ENCODE measurements around the gene SMOC2.

SMOC2 gene

DNA sequence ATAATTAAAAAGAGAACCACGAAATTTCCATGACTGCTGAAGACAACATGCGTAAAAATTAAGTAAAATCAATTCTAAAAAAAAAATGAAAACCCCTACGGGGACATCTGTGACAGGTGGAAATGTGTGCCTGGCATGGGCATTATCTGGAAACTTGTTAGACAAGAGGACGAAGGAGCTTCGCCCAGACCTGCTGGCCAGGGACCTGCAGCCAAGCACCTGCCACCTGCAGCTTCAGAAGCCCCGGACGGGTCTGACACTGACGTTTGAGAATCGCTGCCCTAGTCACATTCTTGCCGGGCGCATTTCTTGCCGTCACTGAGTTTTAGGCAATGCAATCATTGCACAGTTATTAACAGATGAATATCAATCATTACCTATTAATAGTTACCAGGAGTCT is 140.3 kb downstream of the SMOC2 start:
- DNase-seq, result no peak

DNA sequence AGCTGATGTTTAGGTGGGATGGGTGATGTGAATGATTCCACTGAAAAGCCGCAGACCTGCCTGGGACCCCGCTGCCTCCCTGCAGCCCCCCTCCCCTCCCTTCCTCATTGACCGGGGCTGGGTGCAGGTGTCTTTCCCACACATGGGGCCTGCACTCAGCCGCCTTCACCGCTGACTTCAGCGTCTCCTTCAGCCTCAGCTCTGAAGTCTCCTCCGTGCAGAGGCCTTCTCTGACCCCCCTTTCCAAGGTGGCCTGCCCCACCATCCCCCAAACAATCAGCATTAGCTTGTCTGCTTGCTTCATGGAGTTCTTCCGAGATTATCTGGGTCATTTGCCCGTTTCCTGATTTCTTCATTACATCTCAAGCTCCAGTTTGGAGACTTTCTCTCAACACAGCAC is 140.7 kb downstream of the SMOC2 start:
- DNase-seq, result no peak

DNA sequence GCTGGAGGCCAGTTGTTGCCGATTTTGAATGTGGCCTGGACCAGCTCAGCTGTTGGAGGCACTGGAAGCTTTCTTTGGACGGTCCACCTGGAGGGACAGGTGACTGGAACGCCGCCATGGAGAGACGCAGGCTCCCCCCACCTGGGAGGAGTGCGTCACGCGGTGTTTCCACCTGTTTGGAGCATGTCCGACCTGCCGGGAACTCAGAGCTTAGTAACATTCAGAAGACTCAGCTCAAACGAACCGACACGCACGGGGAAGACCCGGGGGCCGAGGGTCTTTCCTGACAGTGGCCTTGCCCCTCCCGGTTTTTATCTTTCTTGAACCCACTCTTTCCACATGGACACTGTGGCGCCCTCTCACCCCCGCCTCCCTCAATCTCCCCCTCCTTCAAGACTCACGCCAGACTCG is 141.6 kb downstream of the SMOC2 start:
- DNase-seq, result no peak

DNA sequence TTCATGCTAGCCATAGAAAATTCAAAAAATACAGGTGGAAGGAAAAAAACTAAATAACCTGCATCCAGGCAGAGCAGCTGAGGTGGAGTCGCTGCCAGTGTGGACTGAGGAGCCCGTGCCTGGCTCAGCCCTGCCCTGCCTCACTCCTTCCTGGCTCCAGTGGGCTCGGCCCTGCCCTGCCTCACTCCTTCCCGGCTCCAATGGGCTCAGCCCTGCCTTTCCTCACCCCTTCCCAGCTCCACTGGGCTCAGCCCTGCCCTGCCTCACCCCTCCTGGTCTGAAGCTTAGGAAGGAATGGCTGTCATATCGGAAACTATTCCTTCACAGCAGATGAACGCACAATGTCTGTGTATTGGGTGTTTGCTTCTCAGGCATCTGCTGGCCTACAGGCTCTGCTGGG is 142.1 kb downstream of the SMOC2 start:
- DNase-seq, result no peak

DNA sequence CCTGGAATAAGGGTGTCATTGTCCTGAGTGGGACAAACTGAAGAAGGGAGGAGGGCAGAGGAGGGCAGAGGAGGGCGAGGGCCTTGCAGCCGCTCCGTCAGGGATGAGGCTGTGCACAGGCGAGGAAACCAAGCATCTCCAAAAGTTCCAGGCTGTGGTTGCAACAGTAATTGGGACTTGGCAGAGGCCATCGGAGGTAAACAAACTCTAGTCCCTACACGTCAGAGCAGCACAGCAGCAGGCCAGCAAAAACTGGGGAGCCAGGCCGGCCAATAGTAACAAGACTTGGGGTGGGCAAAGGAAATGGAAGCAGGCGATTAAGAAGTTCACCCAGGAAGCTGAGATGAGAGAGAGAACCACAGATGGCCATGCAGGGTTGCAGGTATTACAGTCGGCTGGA is 142.8 kb downstream of the SMOC2 start:
- no peak for DNase-seq

DNA sequence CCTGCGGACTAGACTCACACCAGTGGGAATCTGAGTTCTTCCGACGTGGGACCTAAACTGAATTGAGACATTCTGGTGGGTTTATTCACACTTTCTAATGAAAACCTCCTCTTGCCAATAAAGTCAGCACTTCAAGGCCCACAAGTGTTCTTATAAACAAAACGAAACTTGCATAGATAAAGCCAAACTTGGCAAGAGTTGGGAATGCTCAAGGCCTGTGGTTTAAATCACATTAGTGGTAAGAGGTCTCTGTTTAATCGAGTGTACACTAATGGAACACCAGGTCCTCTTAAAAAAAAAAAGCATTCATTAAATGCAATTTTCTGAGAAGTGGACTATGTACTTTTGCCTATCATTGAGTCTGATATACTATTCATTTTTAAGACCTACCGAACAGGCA is 143.3 kb downstream of the SMOC2 start:
- DNase-seq, result no peak

DNA sequence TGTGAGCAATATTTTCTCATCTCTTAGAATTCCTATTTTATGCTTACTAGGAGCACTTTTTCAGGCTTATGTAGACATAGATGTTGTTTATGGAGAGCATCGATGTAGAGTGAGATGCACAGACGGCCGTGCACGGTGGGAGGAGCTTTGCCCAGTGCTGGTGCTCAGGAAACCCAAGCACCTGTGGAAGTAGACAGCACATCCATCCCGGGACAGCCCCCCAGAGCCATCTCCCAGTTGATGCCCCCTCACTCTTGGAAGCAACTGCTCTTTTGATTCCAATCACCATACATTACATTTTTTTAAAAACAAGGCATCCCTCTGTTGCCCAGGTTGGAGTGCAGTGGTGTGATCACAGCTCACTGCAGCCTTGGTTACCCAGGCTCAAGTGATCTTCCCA is 143.7 kb downstream of the SMOC2 start:
- DNase-seq, result no peak

DNA sequence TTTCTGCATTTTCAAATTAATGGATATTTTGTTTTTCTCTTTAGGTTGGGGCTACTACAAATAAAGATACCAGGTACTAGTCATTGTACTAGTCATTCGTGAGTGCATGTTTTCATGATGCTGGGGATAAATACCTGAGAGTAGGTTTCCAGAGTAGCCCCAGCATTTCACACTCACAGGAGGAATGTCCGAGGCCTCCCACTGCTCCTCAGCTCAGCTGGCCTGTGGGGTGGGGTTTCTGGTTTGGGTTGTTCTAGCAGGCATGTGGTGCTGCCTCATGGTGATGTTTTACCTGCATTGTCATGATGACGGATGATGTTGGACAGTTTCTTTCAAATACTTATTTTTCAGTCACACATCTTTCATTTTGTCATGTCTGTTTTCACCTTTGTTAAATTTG is 144.5 kb downstream of the SMOC2 start:
- no peak for DNase-seq

DNA sequence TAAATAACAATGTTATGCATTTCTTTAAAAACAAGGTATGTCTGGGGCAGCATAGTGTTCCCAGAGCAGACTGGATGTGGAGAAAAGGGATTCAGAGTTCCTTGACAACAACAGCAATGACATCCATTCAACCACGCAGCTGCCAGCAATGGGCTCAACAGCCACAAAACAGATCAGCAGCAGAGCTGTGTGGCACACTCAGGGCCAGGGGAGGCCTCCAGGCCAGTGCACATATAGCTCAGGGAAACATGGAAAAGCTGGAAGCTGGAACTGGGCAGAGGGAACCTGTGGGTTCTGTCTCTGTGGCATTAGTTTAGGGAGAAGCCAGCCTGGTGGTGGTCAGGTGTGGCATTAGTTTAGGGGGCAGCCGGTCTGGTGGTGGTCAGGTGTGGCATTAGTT is 148.3 kb downstream of the SMOC2 start:
- DNase-seq, result no peak

DNA sequence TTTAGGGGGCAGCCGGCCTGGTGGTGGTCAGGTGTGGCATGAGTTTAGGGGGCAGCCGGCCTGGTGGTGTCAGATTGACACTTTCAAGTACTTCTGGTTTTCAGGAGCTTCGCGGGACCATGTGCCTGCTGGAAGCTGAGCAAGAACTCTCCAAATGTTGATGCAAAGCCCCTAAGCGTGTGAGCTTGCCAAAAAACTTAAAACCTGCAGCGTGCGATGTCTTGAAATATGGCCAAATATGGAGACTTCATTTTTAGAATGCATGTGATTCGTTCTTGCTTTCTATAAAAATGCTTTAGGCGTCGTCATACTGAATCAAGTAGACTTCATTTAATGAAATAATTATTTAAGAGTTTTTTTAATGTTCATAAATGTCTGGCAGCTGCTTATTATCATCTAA is 149.4 kb downstream of the SMOC2 start:
- DNase-seq, result no peak

DNA sequence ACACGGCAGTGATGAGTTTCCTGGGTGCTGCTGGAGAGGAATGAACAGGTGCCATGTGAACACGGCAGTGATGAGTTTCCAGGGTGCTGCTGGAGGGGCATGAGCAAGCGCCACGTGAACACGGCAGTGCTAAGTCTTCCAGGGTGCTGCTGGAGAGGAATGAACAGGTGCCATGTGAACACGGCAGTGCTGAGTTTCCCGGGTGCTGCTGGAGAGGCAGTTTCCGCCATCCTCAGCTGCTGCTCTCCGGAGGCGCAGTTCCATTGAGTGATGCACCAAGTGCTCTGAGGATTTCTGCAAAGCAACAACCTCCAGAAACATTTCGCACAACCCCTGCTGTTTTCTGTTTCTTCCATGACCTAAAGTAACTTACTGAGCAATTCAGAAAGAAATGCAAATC is 155.4 kb downstream of the SMOC2 start:
- DNase-seq, result no peak

DNA sequence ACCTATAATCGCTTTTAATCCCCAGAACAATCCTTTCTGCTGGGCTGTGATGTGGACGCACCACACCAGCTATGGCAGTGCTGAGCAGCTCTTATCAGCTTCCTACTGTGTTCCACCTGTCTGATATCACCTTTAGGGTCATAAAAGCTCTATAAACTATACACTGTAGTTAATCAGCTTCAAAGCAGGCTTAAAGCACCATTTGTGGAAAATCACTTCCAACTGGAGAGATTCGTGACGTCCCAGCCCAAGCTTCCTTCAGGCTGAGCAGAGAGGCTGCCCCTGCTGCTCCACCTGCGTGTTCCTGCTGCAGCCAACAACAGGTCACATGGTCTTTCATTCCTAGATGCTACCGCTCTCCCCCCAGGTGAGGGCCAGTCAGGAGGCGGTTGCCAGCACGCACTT is 156.5 kb downstream of the SMOC2 start:
- DNase-seq, result no peak

DNA sequence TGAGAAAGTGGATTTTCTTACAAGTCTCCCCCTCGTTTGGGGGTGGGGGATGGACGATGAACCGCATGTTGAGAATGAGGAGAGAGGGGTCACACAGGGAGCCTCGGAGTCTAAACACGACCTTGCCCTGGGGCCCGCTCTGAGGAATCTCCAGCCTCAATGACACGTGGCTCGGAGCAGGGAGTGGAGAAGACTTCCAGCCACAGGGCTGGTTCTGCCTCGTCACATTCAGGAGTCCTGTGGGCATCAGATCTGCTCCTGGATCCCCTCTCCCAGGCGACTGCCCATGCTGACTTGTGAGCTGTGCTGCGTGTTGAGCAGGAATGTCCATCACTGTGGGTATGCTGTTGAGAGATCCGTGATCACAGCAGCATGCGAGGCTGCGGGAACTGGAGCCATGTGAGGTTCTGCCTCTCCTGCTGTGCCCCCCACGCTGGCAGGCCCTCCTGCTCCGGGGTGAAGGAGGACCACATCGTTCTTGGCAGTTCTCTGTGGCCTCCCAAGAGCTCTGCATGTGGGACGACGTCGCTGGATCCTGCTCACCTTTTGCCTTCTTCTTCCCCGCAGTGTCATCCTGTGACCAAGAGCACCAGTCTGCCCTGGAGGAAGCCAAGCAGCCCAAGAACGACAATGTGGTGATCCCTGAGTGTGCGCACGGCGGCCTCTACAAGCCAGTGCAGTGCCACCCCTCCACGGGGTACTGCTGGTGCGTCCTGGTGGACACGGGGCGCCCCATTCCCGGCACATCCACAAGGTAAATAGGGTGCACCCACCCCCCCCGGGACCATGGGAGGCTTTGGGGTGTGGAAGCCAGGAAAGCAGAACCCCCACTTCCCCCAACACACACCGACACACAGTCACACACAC is 157.5 kb downstream of the SMOC2 start:
- DNase-seq, result no peak

DNA sequence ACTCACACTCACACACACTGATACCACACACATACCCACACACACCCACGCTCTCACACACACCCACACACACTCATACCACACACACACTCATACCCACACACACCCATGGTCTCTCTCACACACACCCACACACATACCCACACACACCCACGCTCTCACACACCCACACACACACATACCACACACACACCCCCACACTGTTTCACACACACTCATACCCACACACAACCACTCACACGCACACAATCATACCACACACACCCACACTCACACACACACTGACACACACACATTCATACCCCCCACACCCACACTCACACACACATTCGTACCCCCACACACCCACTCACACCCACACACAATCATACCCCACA is 158.1 kb downstream of the SMOC2 start:
- DNase-seq, result no peak

DNA sequence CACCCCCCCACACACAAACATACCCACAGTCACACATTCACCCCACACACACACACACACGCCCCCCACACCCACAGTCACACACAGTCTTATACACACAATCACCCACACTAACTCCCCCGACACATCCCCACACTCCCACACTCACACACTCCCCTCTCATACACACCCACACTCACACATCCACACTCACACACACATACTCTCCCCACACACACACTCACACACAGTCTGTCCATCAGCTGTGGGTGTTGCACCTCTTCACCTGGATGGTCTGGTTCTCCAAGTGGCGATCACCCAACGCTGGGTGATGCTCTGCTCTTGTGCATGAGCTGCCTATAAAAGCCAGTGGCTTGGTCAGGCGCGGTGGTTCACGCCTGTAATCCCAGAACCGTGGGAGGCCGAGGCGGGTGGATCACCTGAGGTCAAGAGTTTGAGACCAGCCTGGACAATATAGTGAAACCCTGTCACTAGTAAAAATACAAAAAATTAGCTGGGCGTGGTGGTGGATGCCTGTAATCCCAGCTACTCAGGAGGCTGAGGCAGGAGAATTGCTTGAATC is 158.9 kb downstream of the SMOC2 start:
- DNase-seq, result no peak

DNA sequence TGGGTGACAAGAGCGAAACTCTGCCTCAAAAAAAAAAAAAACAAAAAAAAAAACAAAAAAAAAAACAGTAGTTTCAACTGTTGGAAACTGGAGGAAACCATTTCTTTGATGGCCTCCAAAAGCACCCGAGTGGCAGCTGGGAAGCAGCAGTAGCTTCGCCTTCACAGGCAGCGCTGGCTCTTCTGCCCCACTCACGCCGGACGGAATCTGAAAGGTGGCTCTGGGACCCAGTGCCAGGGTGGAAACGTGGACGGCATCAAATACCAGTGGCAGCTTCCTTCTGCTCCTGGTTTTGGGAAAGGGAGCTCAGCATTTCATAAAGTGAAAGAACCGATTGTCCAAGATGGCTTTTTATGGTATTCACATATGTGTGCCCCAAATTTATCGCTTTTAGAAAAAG is 159.4 kb downstream of the SMOC2 start:
- DNase-seq, result no peak

DNA sequence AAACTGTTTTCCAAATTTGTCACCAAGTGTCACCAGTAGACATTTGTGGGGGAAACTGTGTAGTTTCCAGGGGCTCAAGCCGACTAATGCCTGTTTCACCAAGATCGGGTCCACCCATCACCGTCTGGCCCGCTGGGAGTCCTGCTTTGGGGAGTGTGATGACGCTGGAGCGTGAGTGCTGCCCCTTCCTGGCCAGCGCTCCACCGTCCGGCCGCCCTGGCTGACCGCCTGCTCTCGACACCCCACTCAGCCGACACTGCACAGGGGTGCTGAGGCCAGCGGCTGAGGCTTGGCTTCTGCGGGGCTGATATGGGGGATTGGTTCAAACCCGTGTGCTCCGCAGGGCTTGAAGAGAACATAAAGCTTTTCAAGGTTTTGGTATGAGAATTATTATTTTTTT is 160.1 kb downstream of the SMOC2 start:
- DNase-seq, result no peak

DNA sequence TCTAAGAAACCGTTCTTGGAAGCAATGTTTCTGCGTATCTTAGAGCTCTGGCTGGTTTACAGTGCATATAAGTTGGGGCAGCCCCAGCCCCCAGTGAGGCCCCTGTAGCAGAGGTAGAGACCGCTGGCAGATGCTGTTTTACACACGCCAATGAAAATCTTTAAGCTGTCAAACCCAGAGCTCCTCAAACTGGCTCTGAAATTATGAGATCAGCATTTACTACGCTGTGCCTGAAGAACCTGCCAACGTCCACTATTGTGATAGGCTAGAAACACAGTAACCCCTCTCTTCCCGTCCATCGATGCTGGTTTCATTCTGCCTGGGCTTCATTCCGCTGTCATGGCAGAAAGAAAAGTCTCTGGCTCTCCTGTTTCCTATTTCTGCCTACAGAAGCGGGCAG is 160.6 kb downstream of the SMOC2 start:
- DNase-seq, result no peak

DNA sequence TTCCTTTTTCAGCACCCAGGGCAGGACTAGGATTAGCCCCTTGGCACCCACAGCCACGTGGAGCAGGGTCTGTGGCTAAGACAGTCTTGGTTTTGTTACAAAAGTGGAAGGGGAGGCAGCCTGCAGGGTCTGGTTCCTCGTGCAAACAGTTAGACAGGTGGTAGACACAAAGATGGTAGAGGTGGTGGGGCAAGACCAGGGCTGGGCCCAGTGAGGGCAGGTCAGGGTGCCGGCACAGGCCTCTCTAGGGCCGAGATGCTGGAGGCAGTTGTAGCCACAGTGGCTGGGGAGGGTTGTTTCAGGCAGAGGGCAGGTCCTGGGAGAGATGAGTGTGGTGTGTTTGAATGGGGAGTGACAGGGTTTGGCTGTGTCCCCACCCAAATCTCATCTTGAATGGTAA is 161.6 kb downstream of the SMOC2 start:
- DNase-seq, result no peak

DNA sequence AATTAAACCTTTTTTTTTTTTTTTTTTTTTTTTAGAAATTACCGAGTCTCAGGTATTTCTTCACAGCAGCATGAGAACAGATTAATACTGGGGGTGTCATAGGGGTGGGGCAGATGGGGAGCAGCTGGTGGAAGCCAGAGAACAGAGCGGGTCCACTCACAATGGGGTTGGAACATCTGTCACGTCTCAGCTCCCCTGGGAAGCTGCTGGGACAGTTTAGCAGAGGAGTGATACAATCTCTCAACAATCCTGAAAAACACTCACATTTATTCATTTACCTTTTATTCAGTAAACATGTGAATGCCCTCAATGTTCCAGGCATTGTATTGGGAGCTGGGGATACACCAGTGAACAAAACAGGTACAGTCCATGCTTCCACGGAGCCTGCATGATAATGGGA is 162.2 kb downstream of the SMOC2 start:
- no peak for DNase-seq

DNA sequence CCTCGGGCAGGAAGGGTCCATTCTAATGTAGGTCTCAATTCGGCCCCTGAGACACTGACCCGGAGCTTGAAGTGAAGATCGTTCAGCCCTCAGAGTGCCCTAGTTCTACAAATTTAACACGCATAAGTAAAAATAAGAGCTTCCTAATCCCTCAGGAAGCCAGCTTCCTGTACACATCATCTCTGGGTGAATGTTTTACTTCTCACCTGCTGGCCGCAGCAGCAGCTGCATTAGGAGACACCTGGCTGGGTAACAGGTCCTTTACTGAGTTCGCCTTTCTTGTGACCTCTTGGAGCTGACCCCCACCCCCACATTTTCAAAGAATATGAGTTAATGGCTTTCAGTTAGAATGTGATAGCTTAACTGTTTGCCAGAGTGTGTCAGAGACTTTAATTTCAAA is 165.0 kb downstream of the SMOC2 start:
- DNase-seq, result no peak

DNA sequence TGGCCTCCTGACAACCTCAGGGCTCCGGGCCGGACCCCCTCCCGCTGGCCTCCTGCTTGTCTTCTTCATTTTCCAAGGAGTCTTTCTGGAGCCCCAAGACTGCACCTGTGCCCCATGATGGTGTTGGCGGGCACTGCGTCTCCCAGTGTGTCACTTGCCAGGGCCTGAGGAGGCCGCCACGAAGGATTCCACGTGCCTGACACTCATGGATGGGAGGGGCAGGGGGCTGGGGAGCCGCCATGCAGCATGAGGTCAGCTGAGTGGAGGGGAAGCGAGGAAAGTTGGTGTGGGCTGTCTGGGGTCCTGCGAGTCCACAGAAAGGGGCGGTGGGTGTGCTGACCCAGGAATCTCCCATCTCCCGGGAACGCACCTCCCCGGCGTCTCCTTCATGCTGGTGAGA is 165.7 kb downstream of the SMOC2 start:
- DNase-seq, result no peak

DNA sequence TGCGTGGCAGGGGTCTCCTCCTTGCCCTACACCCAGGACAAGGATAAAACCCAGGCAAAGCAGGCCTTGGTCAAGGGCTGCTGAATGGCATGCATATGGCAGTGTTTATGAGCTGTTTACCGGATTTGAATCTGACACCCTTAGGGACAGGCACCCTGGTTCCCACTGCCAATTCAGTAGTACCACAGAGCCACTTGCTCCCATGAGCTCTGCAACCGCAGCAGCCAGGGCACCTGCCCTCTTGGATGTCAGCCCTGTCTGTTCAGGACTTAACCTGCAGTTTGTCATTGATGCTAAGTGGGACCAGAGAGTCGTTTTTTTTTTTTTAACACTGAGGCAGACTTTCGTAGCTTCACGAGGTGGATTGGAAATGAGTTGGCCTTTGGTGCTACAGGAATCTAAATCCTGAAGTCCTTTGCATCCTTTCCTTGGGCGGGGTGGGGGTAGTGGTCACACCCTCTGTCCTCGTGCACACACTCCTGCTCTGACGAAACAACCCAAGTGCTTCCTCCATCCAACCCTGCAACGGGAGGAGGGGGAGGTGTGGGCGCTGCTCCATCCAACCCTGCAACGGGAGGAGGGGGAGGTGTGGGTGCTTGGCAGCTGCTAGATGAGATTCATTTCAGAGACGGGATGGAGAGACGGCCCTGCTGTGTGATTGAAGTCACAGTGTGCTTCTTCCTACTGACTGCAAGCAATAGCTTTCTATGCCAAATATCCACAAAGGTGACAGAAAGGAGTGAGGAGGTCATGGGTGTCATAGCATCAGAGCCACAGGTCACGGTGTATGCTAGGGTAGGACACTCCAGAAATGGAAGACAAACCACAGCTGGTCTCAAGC is 166.5 kb downstream of the SMOC2 start:
- DNase-seq, result no peak

DNA sequence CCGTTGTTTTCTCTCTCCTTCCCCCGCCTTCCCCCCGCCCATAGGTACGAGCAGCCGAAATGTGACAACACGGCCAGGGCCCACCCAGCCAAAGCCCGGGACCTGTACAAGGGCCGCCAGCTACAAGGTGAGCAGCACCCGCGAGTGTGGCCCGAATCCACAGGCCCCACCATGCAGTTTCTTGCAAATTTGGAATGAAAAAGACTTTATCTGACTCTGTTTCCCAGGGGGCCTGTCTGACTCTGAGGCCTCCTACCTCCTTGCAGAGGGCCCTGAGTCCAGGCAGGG is 167.1 kb downstream of the SMOC2 start:
- DNase-seq, result no peak
